Keratinocyte (primary cell): ENCODE measurements around the gene DLAT.

Experiments used
- CTCF ChIP-seq, 3 experiments: IDR thresholded peaks in 1 of 3; conservative IDR thresholded peaks in 1 of 3; optimal IDR thresholded peaks in 1 of 3; 2 replicates in 2 of 3; 3 replicates in 1 of 3; pipeline versions ENCODE3 to v1.5.1; 2011; ENCODE audit warnings: low read length in 3 of 3, mild to moderate bottlenecking in 3 of 3, moderate library complexity in 2 of 3, control low read depth in 1 of 3, inconsistent platforms in 1 of 3; ENCODE audit not compliant: insufficient read depth in 2 of 3; ENCODE audit errors: extremely low read depth in 1 of 3
- EZH2 ChIP-seq: IDR thresholded peaks from one replicate; pipeline ENCODE4 v1.6.1; 2012; ENCODE audit warnings: inconsistent platforms, mild to moderate bottlenecking, low read length, moderate library complexity

GRCh38 chr11:111986589-111986988 is 38.6 kb upstream of the DLAT start:
- no peak for TF ChIP-seq CTCF (optimal IDR thresholded peaks at IDR 0.05 in 1 of 3, IDR thresholded peaks at IDR 0.05 in 1 of 3, conservative IDR thresholded peaks at IDR 0.05 in 1 of 3; ENCODE audit: extremely low read depth in 1 of 3, insufficient read depth in 2 of 3, low read length in 3 of 3)
- TF ChIP-seq EZH2, result no peak
